ENCODE data around the gene COL1A1.

Gene COL1A1

GRCh38 chr17:50200457-50201275 lies 765 bp downstream of the COL1A1 start:
- peak in 45 of 56 donors; percentile 23 to 78 (median 52) for DNase-seq

DNA sequence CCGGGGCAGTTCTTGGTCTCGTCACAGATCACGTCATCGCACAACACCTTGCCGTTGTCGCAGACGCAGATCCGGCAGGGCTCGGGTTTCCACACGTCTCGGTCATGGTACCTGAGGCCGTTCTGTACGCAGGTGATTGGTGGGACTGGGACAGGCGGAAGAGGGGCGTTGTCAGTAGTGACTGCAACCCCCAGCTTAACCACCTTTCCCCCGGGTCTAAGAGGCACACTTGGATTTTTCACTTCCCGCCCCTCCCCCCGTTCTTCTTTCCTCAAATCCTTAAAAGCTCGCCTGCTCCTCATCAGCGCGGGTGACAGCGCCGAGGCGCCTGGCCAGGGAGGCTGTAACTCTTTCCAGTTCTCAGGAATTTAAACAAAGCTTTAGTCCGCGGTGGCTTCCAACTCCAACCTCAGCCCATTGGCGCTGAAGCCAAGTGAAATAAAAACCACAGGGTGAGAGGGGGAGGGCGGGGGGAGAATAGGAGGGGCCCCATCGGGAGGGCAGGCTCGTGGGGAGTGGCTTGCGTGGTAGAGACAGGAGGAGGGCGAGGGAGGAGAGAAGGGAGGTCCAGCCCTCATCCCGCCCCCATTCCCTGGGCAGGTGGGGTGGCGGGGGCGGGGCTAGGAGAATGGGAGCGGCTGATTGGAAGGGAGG lies 1.5 kb downstream of the COL1A1 start:
- DNase-seq = peak in 25 of 56 donors; percentile 20 to 69 (median 45)

DNA sequence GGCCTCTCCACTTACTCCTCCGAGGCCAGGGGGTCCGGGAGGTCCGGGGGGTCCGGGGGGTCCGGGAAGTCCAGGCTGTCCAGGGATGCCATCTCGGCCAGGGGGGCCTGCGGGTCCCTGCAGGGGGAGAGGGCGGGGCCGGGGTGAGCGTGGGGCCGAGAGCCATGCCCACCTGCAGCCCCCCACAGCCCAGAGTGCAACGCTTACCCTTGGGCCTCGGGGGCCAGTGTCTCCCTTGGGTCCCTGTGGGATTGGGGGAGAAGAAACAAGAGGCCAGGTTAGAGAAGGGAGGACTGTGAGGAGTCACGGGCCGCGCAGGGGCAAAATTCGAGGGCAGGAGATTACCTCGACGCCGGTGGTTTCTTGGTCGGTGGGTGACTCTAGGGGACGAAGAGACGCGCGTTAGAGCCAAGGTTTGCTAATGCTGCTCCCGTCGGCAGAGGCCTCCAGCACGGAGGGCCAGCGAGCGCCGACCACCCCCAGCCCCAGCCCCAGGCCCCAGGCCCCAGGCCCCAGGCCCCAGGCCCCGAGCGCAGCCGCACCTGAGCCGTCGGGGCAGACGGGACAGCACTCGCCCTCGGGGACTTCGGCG lies 2.1 kb downstream of the COL1A1 start:
- DNase-seq = no peak

DNA sequence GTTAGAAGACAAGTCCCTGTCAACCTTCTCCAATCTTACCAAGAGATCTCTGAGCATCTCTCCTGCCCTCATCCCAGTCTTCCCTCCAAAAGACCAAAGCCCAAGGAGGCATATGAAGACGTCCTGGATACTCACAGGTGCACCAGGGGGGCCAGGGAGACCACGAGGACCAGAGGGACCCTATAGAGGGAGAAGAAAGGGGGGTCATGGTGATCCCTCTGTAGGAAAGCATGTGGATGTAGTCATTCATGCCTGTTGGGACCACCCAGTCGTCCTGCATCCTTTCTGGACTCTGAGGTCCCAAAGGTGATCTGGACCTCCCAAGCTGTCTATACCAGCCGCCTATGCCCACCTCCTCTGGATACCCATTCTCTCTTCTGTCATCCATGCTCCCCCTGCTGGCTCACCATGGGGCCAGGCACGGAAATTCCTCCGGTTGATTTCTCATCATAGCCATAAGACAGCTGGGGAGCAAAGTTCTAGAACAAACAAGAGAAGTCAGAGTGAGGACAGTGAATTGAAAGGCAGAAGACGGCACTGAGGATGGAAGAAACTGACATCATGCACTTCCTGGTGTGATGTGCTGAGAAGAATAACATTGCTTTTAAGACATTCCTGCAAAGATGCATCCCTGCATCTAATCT lies 3.3 kb downstream of the COL1A1 start:
- peak in 30 of 56 donors; percentile 3 to 61 (median 27) for DNase-seq

GRCh38 chr17:50196826-50197225 lies 4.6 kb downstream of the COL1A1 start:
- DNase-seq = no peak

- no peak for DNase-seq
Observed at GRCh38 chr17:50196036-50196435, 5.4 kb downstream of the COL1A1 start.

GRCh38 chr17:50194934-50195865 lies 6.2 kb downstream of the COL1A1 start:
- DNase-seq = no peak

GRCh38 chr17:50194140-50194933 lies 7.1 kb downstream of the COL1A1 start:
- no peak for DNase-seq

GRCh38 chr17:50192618-50193291 lies 8.7 kb downstream of the COL1A1 start:
- no peak for DNase-seq

DNA sequence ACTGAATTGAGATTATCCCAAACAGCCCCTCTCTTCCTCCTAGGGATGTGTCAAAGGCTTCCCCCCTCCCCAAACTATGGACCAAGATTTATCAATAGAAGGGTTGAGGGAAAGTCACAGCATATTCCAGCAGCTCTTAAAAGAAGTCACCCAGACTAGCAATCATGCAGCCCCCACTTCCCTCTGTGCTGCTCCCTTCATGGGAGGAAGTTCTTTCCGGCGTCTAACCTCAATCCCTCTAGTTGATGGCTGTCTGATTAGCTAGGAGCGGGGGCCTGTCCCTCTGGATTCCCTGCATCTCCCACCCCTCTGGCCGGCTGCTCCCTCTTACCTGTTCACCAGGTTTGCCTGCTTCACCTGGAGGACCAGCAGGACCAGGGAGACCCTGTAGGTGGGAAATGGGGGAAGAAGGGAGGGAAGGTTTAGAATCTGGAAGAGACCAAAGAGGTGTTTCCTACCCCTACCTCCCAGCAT lies 9.2 kb downstream of the COL1A1 start:
- no peak for DNase-seq

- no peak for DNase-seq
Observed at GRCh38 chr17:50191359-50192143, 9.9 kb downstream of the COL1A1 start.

DNA sequence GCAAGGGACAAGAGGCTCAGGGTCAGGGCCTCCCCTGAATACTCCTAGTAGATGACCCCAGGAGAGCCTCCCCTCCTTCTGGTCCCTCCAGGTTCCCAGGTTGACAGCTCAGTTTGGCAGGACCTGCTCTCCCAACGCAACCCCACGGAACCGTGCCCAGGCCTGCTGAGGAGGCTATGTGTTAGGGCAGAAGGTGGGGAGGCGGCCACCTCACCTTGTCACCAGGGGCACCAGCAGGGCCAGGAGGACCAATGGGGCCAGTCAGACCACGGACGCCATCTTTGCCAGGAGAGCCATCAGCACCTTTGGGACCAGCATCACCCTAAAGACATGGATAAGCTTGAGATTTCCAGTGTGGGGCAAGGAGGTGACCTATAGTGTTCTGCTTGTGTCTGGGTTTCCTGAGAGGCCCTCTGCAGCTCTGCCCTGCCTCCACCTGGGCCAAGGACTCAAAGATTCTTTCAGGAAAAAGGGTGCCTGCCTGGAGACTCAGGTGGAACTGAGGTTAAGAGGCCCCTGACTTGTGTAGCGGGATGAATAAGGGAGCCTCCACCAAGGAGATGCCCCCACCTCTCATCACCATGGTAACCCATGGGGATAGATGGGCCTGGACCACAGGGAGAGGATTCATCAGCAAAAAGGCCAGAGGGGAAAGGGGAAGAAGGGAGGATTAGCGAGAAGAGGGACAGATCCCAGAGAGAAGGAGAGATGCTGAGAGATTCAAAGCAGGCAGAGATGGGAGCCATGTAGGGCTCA lies 10.7 kb downstream of the COL1A1 start:
- DNase-seq = no peak

GRCh38 chr17:50190293-50190602 lies 11.2 kb downstream of the COL1A1 start:
- DNase-seq = no peak

DNA sequence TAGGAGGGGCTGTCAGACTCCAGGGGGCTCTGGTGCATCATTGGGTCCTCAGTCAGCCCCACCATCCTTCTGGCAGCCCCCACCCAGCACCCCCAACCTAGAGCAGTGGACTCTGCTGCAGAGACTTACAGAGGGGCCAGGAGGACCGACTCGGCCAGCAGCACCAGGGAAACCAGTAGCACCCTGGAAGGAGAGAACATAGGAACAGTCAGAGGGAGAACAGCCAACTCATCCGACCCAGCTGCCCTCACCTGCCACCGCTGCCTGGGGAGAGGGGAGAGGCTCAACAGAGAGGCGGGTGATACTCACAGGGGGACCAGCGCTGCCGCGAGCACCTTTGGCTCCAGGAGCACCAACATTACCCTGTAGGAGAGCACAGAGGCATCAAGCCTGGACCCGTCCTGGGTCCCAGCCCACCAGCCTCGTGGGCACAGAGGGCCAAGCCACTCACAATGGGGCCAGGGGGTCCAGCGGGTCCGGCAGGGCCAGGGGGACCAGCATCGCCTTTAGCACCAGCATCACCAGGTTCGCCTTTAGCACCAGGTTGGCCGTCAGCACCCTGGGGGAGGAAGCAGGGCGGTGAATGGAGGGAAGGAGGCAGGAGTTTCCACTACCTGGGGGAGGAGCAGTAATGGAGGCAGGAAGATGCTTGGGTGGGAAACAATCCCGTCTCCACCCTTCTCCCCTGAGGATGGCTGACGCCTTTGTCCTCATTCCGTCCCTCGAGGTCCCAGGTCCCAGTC lies 11.7 kb downstream of the COL1A1 start:
- DNase-seq = no peak

DNA sequence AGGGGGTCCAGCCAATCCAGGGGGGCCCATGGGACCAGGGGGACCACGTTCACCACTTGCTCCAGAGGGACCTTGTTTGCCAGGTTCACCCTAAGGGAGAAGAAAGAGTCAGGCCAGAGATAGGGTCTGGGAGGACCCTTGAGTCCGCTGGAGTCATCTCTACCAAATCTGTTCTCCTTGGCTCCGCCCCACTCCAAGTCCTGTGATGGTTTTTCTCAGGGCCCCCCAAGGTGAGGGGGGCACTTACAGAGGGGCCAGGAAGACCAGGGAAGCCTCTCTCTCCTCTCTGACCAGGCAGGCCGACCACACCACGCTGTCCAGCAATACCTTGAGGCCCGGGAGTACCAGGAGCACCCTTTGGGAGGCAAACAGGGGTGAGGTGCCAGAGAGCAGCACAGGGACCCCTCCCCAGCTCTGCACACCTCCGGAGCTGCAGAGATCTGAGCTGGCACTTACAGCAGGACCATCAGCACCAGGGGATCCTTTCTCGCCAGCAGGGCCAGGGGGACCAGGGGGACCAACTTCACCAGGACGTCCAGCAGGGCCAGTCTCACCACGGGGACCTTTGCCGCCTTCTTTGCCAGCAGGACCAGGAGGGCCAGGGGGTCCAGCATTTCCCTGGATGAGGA lies 12.4 kb downstream of the COL1A1 start:
- DNase-seq = no peak

- no peak for DNase-seq
Observed at GRCh38 chr17:50188531-50188920, 12.9 kb downstream of the COL1A1 start.

All from amygdala (tissue), 56 donors.